Measurements from ENCODE around the gene CEP63. TPM values are rescaled to one million over a fixed set of nuclear protein-coding genes. Genes with fewer than 3 reads are reported as not detected.
"Not testable (repeated sequence)": the region's sequence is repeated elsewhere in the genome, so short reads cannot be mapped to it uniquely, and the experiment has no call there.

CEP63 gene
- total RNA-seq, 1 donor from 2014 or later, result 24.6 TPM

- intact Hi-C loops (cut with micrococcal nuclease), result no loop called here
- POLR2A ChIA-PET, result no interaction called here
- no peak for TF ChIP-seq CTCF (IDR thresholded peaks at IDR 0.05)
- no peak overlapping the region for H3K27ac Mint-ChIP-seq
- no peak overlapping the region for H3K4me3 Mint-ChIP-seq
- no peak for DNase-seq
- CTCF ChIA-PET, result no interaction called here
- H3K4me1 Mint-ChIP-seq, result no peaks in the 10 kb centered on the region
- H3K36me3 Mint-ChIP-seq (ENCODE audit: low read depth), result peaks cover 45% of the 10 kb centered on the region
- no peaks in the 10 kb centered on the region for H3K9me3 Mint-ChIP-seq
- no peak for ATAC-seq (ENCODE audit: low read depth)
- no peaks in the 10 kb centered on the region for H3K27me3 Mint-ChIP-seq
Observed at GRCh38 chr3:134543113-134543512, 57.3 kb downstream of the CEP63 start.

GRCh38 chr3:134544316-134544715 is 58.5 kb downstream of the CEP63 start:
- no peaks in the 10 kb centered on the region for H3K27me3 Mint-ChIP-seq
- H3K36me3 Mint-ChIP-seq (ENCODE audit: low read depth), result peaks cover 48% of the 10 kb centered on the region
- no peaks in the 10 kb centered on the region for H3K9me3 Mint-ChIP-seq
- intact Hi-C loops (cut with micrococcal nuclease), result no loop called here
- no peak overlapping the region for H3K4me3 Mint-ChIP-seq
- H3K4me1 Mint-ChIP-seq, result no peaks in the 10 kb centered on the region
- ATAC-seq (ENCODE audit: low read depth), result no peak
- no peak for TF ChIP-seq CTCF (IDR thresholded peaks at IDR 0.05)
- no peak for DNase-seq
- ChIA-PET POLR2A (no interaction called here), CTCF (no interaction called here)
- H3K27ac Mint-ChIP-seq, result no peak overlapping the region

- H3K27ac Mint-ChIP-seq; H3K27me3 Mint-ChIP-seq; POLR2A ChIA-PET; ATAC-seq (ENCODE audit: low read depth); DNase-seq; H3K4me1 Mint-ChIP-seq; CTCF ChIA-PET; H3K9me3 Mint-ChIP-seq; intact Hi-C loops (cut with micrococcal nuclease); H3K4me3 Mint-ChIP-seq: not testable (repeated sequence)
- peaks cover 51% of the 10 kb centered on the region for H3K36me3 Mint-ChIP-seq (ENCODE audit: low read depth)
Observed at GRCh38 chr3:134544783-134545182, 58.9 kb downstream of the CEP63 start.

GRCh38 chr3:134545818-134546217 is 60.0 kb downstream of the CEP63 start:
- intact Hi-C loops (cut with micrococcal nuclease), result no loop called here
- Mint-ChIP-seq H3K36me3 (ENCODE audit: low read depth) (peaks cover 56% of the 10 kb centered on the region), H3K27me3 (no peaks in the 10 kb centered on the region), H3K4me3 (no peak overlapping the region), H3K9me3 (no peaks in the 10 kb centered on the region), H3K27ac (no peak overlapping the region), H3K4me1 (no peaks in the 10 kb centered on the region)
- POLR2A ChIA-PET, result interaction anchor here (0.6 kb wide), 1 partner anchor 373 kb away, joined by 3 read pairs; no protein-coding TSS in a partner anchor
- DNase-seq (no peak), ATAC-seq (ENCODE audit: low read depth) (no peak)
- no peak for TF ChIP-seq CTCF (IDR thresholded peaks at IDR 0.05)
- CTCF ChIA-PET, result no interaction called here

- ChIA-PET POLR2A (no interaction called here), CTCF (no interaction called here)
- DNase-seq (no peak), ATAC-seq (ENCODE audit: low read depth) (no peak)
- no peak overlapping the region for H3K27ac Mint-ChIP-seq
- no peaks in the 10 kb centered on the region for H3K4me1 Mint-ChIP-seq
- no peak for TF ChIP-seq CTCF (IDR thresholded peaks at IDR 0.05)
- no peaks in the 10 kb centered on the region for H3K9me3 Mint-ChIP-seq
- intact Hi-C loops (cut with micrococcal nuclease), result no loop called here
- peaks cover 53% of the 10 kb centered on the region for H3K36me3 Mint-ChIP-seq (ENCODE audit: low read depth)
- no peak overlapping the region for H3K4me3 Mint-ChIP-seq
- no peaks in the 10 kb centered on the region for H3K27me3 Mint-ChIP-seq
Observed at GRCh38 chr3:134552784-134553183, 66.9 kb downstream of the CEP63 start.

GRCh38 chr3:134559591-134559990 is 73.7 kb downstream of the CEP63 start:
- ChIA-PET CTCF (no interaction called here), POLR2A (no interaction called here)
- no peak overlapping the region for H3K27ac Mint-ChIP-seq
- no peak for ATAC-seq (ENCODE audit: low read depth)
- intact Hi-C loops (cut with micrococcal nuclease), result no loop called here
- H3K4me3 Mint-ChIP-seq, result no peak overlapping the region
- no peak for TF ChIP-seq CTCF (IDR thresholded peaks at IDR 0.05)
- DNase-seq, result no peak
- H3K4me1 Mint-ChIP-seq, result no peaks in the 10 kb centered on the region
- peaks cover 52% of the 10 kb centered on the region for H3K36me3 Mint-ChIP-seq (ENCODE audit: low read depth)
- no peaks in the 10 kb centered on the region for H3K27me3 Mint-ChIP-seq
- H3K9me3 Mint-ChIP-seq, result no peaks in the 10 kb centered on the region

Data from activated B cell treated with CpG ODN at 0.5 μM for 24 hours (primary cell).